CD8-positive, alpha-beta memory T cell (primary cell): ENCODE measurements around the gene TSPO. TPM values are rescaled to one million over a fixed set of nuclear protein-coding genes. Genes with fewer than 3 reads are reported as not detected.

Experiments
- CTCF ChIA-PET: fragments of 350-600 bp; sonication (Branson Sonifier 250); formaldehyde crosslinking; loops from one replicate; lab custom pipeline; 2021; ENCODE audit warnings: antibody characterized with exemption; lab: Charles Lee
- POLR2A ChIA-PET: fragments of 350-600 bp; sonication (Branson Sonifier 250); formaldehyde crosslinking; loops from one replicate; lab custom pipeline; 2021; ENCODE audit warnings: antibody characterized with exemption; lab: Charles Lee
- DNase-seq, 5 donors: peaks; one replicate each; pipeline versions ENCODE4 v3.0.0 to v3.0.0-alpha.2; 2020 to 2022; ENCODE audit warnings: mixed read lengths in 1 of 5
- H3K27ac ChIP-seq: one replicate; pipeline ENCODE4 v1.7.0; 2013; ENCODE audit warnings: low read depth, mild to moderate bottlenecking, low read length, moderate library complexity
- H3K27me3 ChIP-seq: 2 replicates; pipeline ENCODE4 v1.7.0; 2013; ENCODE audit warnings: low read length, mild to moderate bottlenecking; ENCODE audit not compliant: insufficient read depth, poor library complexity, severe bottlenecking
- H3K36me3 ChIP-seq: 2 replicates; pipeline ENCODE4 v1.7.0; 2013; ENCODE audit warnings: mild to moderate bottlenecking, low read length, moderate library complexity; ENCODE audit not compliant: insufficient read depth
- H3K4me1 ChIP-seq: 2 replicates; pipeline ENCODE4 v1.7.0; 2013; ENCODE audit warnings: mild to moderate bottlenecking, low read length, moderate library complexity; ENCODE audit not compliant: insufficient read depth
- H3K4me3 ChIP-seq: 2 replicates; pipeline ENCODE4 v1.7.0; 2013; ENCODE audit warnings: mild to moderate bottlenecking, low read length
- H3K9me3 ChIP-seq: 2 replicates; pipeline ENCODE4 v1.7.0; 2013; ENCODE audit warnings: mild to moderate bottlenecking, low read length
- H3K27ac Mint-ChIP-seq, 8 donors: one replicate each; pipeline ENCODE4 v1.8.0; 2020 to 2021; ENCODE audit warnings: mixed read lengths in 8 of 8, mild to moderate bottlenecking in 6 of 8, inconsistent platforms in 3 of 8, moderate library complexity in 3 of 8
- H3K27me3 Mint-ChIP-seq, 2 donors: one replicate each; pipeline ENCODE4 v1.8.0; 2020 to 2021; ENCODE audit warnings: mixed read lengths in 2 of 2, mild to moderate bottlenecking in 1 of 2, moderate library complexity in 1 of 2
- H3K36me3 Mint-ChIP-seq, 3 donors: one replicate each; pipeline ENCODE4 v1.8.0; 2020 to 2021; ENCODE audit warnings: mixed read lengths in 3 of 3, inconsistent platforms in 1 of 3, mild to moderate bottlenecking in 1 of 3
- H3K4me1 Mint-ChIP-seq, 3 donors: one replicate each; pipeline ENCODE4 v1.8.0; 2020 to 2021; ENCODE audit warnings: mixed read lengths in 3 of 3, inconsistent platforms in 1 of 3, mild to moderate bottlenecking in 1 of 3
- H3K4me3 Mint-ChIP-seq, 7 donors: one replicate each; pipeline ENCODE4 v1.8.0; 2020 to 2021; ENCODE audit warnings: mixed read lengths in 7 of 7, mild to moderate bottlenecking in 6 of 7, moderate library complexity in 4 of 7, inconsistent platforms in 2 of 7
- H3K9me3 Mint-ChIP-seq, 5 donors: one replicate each; pipeline ENCODE4 v1.8.0; 2020 to 2022; ENCODE audit warnings: mixed read lengths in 5 of 5, mild to moderate bottlenecking in 3 of 5, moderate library complexity in 2 of 5, inconsistent platforms in 1 of 5
- polyA plus RNA-seq: library from polyadenylated mRNA; unstranded; fragments of 300-500 nt; fragmentation: Illumina TruSeq; gene quantifications from one replicate; pipeline ENCODE4 v1.2.3, GENCODE V29; 2021
- total RNA-seq, 2 experiments: library from RNA; stranded (reverse); gene quantifications; one replicate each; pipeline ENCODE4 v1.2.3, GENCODE V29; 2021

The TSPO gene
- total and polyA plus RNA-seq, 3 experiments from 2014 or later, result 101 to 328 (median 105) TPM

- H3K4me3 ChIP-seq, result peak overlapping the region; percentile 49
- CTCF ChIA-PET, result no interaction called here
Measured at GRCh38 chr22:43185860-43186261, 34.5 kb downstream of the TSPO start.

GRCh38 chr22:43186272-43187170, 35.2 kb downstream of the TSPO start, which contains the start of gene TTLL12:
TTLL12 (minus strand) TSS chr22:43187134; CDS start chr22:43187069, 65 bp downstream.
- Histone ChIP-seq H3K4me3 (peak within 1 kb of the TSS; percentile 68), H3K9me3 (no peaks in the 10 kb centered on the region), H3K27me3 (no peaks in the 10 kb centered on the region), H3K27ac (peak within 1 kb of the TSS; percentile 86), H3K36me3 (no peaks in the 10 kb centered on the region), H3K4me1 (peaks cover 17% of the 10 kb centered on the region)
- peaks cover 10 to 37% (median 24%) of the 10 kb centered on the region in 3 donors for H3K4me1 Mint-ChIP-seq
- H3K4me3 Mint-ChIP-seq, result peak within 1 kb of the TSS; percentile 77 to 91 (median 85)
- H3K9me3 Mint-ChIP-seq, result no peaks in the 10 kb centered on the region
- H3K36me3 Mint-ChIP-seq, result peaks cover 2 to 4% (median 2%) of the 10 kb centered on the region in 3 donors
- CTCF ChIA-PET, result interaction anchor here (1.0 to 1.7 kb wide), 6 partner anchors 14 to 160 kb away, joined by 3 to 8 read pairs (median 4); no protein-coding TSS in a partner anchor
- H3K27ac Mint-ChIP-seq, result peak within 1 kb of the TSS; percentile 96 to 100 (median 97)
- DNase-seq, result peak; percentile 62 to 73 (median 66)
- POLR2A ChIA-PET, result interaction anchor here (0.6 to 1.3 kb wide), 8 partner anchors 34 to 330 kb away, joined by 3 to 5 read pairs (median 3); partner anchors contain the start of gene TSPO
- no peaks in the 10 kb centered on the region for H3K27me3 Mint-ChIP-seq

More at GRCh38 chr22:43185860-43186261, 34.5 kb downstream of the TSPO start:
- H3K4me3 Mint-ChIP-seq, result peak overlapping the region; percentile 63 to 84 (median 74)
- H3K9me3 Mint-ChIP-seq, result no peaks in the 10 kb centered on the region
- peaks cover 0 to 7% (median 2%) of the 10 kb centered on the region in 3 donors for H3K36me3 Mint-ChIP-seq
- no peaks in the 10 kb centered on the region for H3K9me3 ChIP-seq
- H3K27ac ChIP-seq, result peak overlapping the region; percentile 48
- peaks cover 10 to 37% (median 24%) of the 10 kb centered on the region in 3 donors for H3K4me1 Mint-ChIP-seq
- no peak for DNase-seq
- POLR2A ChIA-PET, result no interaction called here
- peaks cover 17% of the 10 kb centered on the region for H3K4me1 ChIP-seq
- no peaks in the 10 kb centered on the region for H3K27me3 Mint-ChIP-seq
- no peaks in the 10 kb centered on the region for H3K36me3 ChIP-seq
- no peaks in the 10 kb centered on the region for H3K27me3 ChIP-seq
- H3K27ac Mint-ChIP-seq, result peak overlapping the region in 6 of 8 donors; percentile 19 to 86 (median 56)

GRCh38 chr22:43187171-43188099, 36.1 kb downstream of the TSPO start:
- Histone ChIP-seq H3K27me3 (no peaks in the 10 kb centered on the region), H3K27ac (peak overlapping the region; percentile 86), H3K4me1 (peaks cover 17% of the 10 kb centered on the region), H3K4me3 (peak overlapping the region; percentile 68), H3K9me3 (no peaks in the 10 kb centered on the region), H3K36me3 (no peaks in the 10 kb centered on the region)
- CTCF ChIA-PET, result interaction anchor here (0.8 to 1.7 kb wide), 9 partner anchors 8 to 159 kb away, joined by 3 to 8 read pairs (median 4); no protein-coding TSS in a partner anchor
- POLR2A ChIA-PET, result interaction anchor here (0.6 to 1.3 kb wide), 10 partner anchors 35 to 573 kb away, joined by 3 to 5 read pairs (median 3); partner anchors contain the start of genes POLDIP3 and TSPO
- H3K27me3 Mint-ChIP-seq, result no peaks in the 10 kb centered on the region
- H3K27ac Mint-ChIP-seq, result peak overlapping the region; percentile 96 to 100 (median 97)
- peak overlapping the region; percentile 77 to 91 (median 85) for H3K4me3 Mint-ChIP-seq
- no peaks in the 10 kb centered on the region for H3K9me3 Mint-ChIP-seq
- peaks cover 2 to 3% (median 2%) of the 10 kb centered on the region in 3 donors for H3K36me3 Mint-ChIP-seq
- peaks cover 9 to 35% (median 21%) of the 10 kb centered on the region in 3 donors for H3K4me1 Mint-ChIP-seq
- peak; percentile 92 to 98 (median 96) for DNase-seq

- H3K27ac ChIP-seq, result no peak overlapping the region
- CTCF ChIA-PET, result no interaction called here
- H3K4me3 Mint-ChIP-seq, result peak overlapping the region; percentile 5 to 60 (median 47)
Measured at GRCh38 chr22:43188829-43189545, 37.6 kb downstream of the TSPO start.

GRCh38 chr22:43191831-43192230, 40.5 kb downstream of the TSPO start:
- CTCF ChIA-PET, result no interaction called here
- peak overlapping the region in 3 of 8 donors; percentile 15 to 84 (median 29) for H3K27ac Mint-ChIP-seq
- Histone ChIP-seq H3K4me3 (no peak overlapping the region), H3K27me3 (no peaks in the 10 kb centered on the region), H3K36me3 (no peaks in the 10 kb centered on the region), H3K4me1 (peaks cover 8% of the 10 kb centered on the region), H3K9me3 (no peaks in the 10 kb centered on the region), H3K27ac (no peak overlapping the region)
- no peak overlapping the region for H3K4me3 Mint-ChIP-seq
- DNase-seq, result no peak
- H3K27me3 Mint-ChIP-seq, result peaks cover 6 to 8% of the 10 kb centered on the region in 2 donors
- POLR2A ChIA-PET, result no interaction called here
- H3K36me3 Mint-ChIP-seq, result peaks cover 0 to 3% (median 2%) of the 10 kb centered on the region in 3 donors
- H3K4me1 Mint-ChIP-seq, result peaks cover 3 to 12% (median 12%) of the 10 kb centered on the region in 3 donors
- H3K9me3 Mint-ChIP-seq, result no peaks in the 10 kb centered on the region

More at GRCh38 chr22:43188829-43189545, 37.6 kb downstream of the TSPO start:
- Histone ChIP-seq H3K4me3 (no peak overlapping the region), H3K27me3 (no peaks in the 10 kb centered on the region), H3K9me3 (no peaks in the 10 kb centered on the region), H3K36me3 (no peaks in the 10 kb centered on the region), H3K4me1 (peaks cover 17% of the 10 kb centered on the region)
- no peak for DNase-seq
- Mint-ChIP-seq H3K27ac (peak overlapping the region; percentile 30 to 94 (median 84)), H3K36me3 (peaks cover 0 to 3% (median 2%) of the 10 kb centered on the region in 3 donors), H3K9me3 (no peaks in the 10 kb centered on the region), H3K4me1 (peaks cover 9 to 33% (median 21%) of the 10 kb centered on the region in 3 donors), H3K27me3 (peaks cover 0 to under 1% of the 10 kb centered on the region in 2 donors)
- POLR2A ChIA-PET, result no interaction called here

- Mint-ChIP-seq H3K36me3 (no peaks in the 10 kb centered on the region), H3K27ac (no peak overlapping the region), H3K27me3 (peaks cover 8 to 31% of the 10 kb centered on the region in 2 donors), H3K9me3 (no peaks in the 10 kb centered on the region), H3K4me1 (no peaks in the 10 kb centered on the region), H3K4me3 (no peak overlapping the region)
- Histone ChIP-seq H3K27me3 (no peaks in the 10 kb centered on the region), H3K4me1 (no peaks in the 10 kb centered on the region), H3K36me3 (no peaks in the 10 kb centered on the region), H3K4me3 (no peak overlapping the region), H3K9me3 (no peaks in the 10 kb centered on the region), H3K27ac (no peak overlapping the region)
- no peak for DNase-seq
- POLR2A ChIA-PET, result no interaction called here
- CTCF ChIA-PET, result no interaction called here
Measured at GRCh38 chr22:43197271-43197941, 46.0 kb downstream of the TSPO start.
